HK-2 (cell line): Measurements from ENCODE around the gene DDR1.
"Not testable (repeated sequence)": the region's sequence is repeated elsewhere in the genome, so short reads cannot be mapped to it uniquely, and the experiment has no call there.

Experiments
- DNase-seq: peaks from one replicate; pipeline ENCODE4 v3.0.0-alpha.2; 2018; ENCODE audit not compliant: unreplicated experiment

Gene DDR1

DNA sequence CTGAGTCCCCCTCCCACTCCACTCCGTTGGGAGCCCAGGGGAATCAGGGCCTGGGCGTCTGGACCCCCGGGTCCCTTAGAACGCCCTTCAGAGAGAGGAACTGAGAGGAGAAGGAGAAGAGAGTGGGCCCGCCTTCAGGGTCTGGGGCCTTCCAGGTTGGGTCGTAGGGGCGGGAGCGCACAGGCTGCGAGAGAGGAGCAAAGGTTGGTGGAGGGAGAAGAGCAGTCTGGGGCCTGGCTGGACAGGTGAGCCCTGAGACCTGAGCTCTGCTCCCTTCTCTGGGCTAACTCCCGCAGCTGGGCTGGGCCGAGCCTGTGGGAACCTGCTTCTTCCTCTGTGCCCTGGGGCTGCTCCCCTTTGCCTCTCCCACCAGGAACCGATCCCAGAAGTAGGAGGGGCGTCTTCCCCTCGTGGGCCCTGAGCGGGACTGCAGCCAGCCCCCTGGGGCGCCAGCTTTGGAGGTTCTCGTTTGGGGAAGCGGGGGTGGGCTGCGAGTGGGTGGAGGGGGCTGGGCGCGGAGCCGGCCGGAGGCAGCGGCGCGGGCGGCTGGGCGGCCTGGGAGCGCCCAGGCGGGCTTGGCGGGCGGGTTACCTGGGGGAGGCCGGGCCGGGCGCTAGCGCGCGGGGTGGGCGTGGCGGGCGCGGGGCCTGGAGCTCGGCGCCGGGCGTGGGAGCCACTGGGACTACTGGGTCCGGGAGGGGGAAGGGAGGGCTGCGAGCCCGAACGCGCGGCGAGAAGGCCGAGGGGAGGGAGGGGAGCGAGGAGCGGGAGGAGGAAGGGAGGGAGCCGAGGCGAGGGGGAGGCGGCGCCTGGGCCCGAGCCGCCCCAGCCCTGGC lies at the start of gene DDR1:
DDR1 (plus strand) TSS at position 835 of the 836 bp plus-strand sequence. CDS start 4,211 bp downstream, outside the sequence.
- DNase-seq = peak; percentile 78

DNA sequence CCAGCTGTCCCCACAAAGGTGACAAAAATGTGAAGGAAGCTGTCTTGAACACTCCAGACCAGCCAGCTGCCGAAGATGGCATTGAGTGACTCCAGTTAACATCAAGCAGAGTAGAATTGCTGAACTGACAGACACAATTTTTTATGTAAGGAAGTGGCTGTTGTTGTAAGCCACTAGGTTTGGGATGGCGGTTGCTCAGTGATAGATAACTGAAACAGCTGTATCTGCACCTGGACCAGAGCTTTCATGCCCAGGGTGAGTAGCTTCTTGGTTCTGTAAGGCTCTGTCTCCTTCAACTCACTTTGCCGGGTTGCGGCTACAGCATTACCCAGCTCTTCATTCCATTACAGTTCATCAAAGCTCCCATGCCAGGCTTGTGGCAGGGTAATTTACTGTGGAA lies 49.7 kb upstream of the DDR1 start:
- no peak for DNase-seq

DNA sequence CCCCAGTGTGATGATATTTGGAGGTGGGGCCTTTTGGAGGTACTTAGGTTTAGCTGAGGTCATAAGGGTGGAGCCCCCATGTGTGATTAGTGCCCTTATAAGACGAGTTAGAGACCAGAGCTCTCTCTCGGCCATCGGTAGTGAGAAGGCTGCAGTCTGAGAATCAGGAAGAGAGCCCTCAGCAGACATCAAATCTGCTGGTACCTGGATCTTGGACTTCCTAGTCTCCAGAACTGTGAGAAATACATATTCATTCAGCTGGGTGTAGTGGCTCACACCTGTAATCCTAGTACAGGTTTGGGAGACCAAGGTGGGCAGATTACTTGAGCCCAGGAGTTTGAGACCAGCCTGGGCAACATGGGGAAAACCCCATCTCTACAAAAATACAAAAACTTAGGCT lies 48.7 kb upstream of the DDR1 start:
- DNase-seq = no peak

DNA sequence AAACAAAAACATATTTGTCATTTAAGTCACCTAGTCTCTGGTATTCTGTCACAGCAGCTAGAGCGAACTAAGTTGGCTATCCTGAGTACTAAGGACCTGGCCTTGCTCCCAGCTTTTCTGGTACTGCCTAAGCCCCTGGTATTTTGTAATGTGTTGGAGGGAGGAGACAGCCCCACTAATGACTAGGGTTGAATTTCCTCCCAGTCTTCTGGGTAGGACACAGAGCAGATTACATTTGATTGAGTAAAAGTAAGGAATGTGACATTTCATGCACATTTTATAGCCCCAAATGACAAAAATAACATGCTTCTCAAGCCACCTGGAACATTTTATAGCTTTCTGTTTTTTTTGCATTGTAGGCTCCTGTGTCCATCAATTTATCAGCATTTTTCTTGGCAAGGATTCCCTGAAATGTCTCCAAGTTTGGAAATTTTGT lies 47.9 kb upstream of the DDR1 start:
- DNase-seq = no peak

DNA sequence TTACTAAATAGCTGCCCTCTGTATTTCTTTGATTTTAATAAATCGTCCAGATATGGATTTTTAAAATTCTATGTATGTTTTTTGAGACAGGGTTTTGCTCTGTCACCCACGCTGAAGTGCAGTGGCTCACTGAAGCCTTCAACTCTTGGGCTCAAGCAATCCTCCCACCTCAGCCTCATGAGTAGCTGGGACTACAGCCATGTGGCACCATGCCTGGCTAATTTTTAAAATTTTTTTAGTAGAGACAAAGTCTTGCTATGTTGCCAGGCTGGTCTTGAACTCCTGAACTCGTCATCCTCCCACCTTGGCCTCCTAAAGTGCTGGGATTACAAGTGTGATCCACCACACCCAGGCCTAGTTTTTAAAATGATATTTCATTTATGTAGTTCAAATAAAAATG lies 47.4 kb upstream of the DDR1 start:
- DNase-seq = no peak

DNA sequence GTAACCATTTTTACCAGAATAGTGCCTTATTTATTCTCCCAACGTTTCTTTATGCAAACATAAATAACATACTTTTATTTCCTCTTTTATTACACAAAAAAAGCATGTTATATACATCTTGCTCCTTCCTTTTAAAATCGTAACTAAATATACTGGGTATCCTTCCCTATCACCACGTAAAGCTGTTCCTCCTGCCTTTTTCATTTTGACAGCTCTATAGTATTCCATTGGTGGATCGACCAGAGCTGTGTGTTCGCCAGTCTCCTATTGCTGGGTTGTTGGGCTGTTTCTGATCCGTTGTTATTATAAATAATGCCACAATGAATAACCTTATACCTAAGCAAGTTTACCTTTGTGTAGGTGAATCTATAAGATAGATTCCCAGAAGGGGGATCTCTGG lies 46.9 kb upstream of the DDR1 start:
- DNase-seq = no peak

DNA sequence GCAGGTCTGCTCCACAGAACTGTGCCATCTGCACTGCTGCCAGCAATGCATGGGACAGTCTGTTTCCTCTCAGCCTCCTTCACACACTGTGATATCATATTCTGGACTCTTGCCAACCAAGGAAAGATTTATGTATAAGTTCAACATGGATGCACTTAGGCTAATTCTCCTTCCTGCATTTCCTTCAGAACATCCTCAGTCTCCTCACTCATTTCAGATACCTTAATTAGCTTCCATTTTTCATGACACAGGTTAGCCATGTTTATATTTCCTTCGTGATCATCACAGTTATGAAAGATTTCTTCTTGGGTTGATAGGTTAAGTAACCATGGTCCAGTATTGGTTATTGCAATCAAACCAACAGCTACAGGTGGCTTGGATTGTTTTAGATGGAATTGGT lies 46.4 kb upstream of the DDR1 start:
- DNase-seq = no peak

DNA sequence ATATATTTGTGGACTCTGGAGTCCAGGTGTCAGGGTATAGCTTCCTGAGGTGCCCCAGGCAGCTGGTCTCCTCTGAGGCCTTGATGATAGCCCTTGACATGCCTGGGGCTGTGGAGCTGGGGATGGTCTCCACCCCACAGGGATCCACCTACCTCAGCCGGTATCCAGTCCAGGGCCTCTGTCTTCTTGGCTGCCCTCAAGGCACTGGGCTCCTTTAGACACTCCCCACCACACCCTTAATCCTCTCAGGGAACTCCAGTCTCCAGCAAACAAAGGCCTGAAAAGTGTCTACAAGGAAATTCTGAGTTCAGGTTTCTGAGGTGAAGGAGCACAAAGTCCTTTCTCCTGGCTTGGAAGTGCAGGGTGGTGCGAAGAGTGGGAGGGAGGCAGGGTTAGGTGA lies 44.6 kb upstream of the DDR1 start:
- no peak for DNase-seq

DNA sequence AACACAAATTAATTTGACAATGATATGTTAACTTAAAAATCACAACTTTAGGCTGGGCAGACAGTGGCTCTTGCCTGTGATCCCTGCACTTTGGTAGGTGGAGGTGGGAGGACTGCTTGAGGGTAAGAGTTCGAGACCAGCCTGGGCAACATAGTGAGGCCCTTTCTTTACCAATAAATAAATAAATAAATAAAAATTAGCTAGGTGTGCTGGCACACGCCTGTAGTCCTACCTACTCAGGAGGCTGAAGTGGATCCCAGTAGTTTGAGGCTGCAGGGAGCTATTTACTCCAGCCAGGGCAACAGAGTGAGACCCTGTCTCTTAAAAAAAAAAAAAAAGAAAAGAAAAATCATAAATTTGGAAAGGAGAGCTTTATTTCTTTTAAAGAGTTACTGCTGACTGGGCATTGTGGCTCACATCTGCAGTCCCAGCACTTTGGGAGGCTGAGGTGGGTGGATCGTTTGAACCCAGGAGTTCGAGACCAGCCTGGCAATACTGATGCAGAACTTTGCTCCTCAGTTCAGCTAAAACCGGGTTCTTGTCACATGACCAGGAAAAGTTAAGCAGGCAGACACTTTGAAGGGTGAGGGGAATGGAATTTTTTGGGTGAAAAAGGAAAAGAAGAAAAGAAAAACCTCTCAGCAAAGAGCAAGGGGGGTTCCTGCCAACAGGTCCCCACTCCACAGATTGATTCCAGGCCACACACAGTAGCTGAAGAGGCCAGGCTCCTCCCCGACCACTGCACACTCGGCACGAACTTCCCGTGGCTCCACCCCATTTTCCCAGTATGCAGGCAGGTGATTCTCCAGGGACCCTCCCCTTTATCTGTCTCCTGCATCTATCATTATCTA lies 44.0 kb upstream of the DDR1 start:
- DNase-seq = no peak

DNA sequence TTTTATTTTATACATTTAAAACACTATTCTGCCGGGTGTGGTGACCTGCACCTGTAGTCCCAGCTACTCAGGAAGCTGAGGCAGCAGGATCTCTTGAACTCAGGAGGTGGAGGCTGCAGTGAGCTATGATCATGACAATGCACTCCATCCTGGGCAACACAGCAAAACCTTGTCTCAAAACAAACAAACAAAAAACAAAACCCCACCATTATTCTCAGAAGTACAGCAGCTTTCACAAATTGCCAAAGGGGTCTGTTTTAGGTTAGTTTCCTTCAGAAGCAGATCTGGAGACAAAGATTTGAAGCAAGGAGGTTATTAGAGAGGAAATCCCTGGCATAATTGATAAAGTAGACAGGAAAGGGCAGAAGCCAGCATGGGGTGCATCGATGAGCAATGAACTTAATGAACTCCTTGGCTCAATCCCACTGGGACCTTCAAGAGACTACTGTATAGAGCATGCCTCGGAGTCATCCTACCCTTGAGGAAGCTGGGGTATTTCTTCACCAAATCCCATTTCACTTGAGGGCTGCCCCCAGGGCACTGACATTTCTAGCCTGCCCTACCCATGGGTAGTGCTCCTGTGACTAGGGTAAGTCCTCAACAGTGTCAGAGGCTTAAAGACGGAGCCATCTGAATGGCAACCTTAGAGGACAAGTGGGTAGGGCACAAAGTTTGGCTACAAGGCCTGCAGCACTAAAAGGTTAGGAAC lies 43.2 kb upstream of the DDR1 start:
- no peak for DNase-seq

DNA sequence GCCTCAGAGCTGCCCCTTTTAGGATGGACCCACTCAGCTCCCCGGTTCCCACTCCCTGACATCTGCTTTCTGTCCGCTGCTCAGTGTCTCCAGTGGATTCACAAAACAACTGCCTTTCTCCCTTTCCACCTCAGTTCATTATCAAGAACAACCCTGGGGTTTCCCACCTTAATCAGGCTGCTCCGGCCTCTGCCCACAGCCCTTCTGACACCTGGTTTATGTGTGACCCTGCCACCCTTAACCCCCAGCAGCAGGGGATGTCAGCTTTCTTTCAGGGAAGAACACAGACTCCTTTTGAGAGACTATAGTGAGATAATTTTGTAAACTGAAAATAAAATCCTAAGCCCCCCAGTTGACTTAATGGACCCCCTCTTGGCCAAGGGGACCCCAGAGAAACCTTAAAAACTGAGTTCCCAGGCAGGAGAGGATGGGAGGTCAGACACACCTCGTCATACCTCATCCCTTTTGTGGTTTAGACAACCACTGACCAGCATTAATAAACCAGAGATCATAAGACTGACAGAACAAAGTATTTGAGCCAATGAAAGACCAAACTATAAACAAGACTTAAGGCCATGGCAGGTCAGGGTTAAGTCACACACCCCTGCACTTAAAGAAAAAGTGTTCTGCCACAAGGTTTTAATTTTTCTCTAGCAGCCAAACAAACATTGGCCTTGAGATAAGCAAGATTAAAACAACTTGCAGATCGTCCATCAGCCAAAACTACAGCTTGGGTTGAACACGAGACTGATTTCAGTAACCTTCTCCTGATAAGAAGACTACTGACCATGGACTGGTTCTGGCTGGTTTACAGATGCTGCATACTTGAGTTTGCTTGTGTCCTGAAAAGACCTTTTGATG lies 42.4 kb upstream of the DDR1 start:
- no peak for DNase-seq

DNA sequence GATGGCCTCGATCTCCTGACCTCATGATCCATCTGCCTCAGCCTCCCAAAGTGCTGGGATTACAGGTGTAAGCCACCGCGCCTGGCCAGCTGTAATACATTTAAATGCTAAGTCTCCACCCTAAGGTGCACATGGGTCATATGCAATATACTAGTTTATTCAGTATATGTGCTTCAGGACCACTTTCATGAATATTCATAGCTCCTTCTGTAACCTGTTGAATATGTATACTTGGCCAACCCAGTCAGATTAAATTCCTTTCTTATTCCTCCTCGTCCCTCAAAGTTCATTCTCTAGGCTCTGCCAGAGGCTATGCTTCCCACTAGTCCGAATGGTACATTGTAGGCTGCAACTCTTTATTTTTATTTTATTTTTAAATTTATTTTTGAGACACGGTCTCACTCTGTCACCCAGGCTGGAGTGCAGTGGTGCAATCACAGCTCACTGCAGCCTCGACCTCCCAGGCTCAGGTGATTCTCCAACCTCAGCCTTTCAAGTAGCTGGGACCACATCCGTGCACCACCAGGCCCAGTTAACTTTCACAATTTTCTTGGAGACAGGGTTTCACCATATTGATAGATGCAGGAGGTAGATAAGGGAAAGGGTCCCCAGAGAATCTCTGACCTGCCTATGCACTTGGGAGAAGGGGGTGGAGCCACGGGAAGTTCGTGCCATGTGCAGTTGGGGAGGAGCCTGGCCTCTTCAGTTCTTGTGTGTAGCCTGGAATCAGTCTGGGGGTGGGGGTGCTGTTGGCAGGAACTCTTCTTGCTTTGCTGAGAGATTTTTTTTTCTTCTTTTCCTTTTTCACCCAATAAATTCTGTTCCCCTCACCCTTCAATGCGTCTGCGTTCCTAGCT lies 41.3 kb upstream of the DDR1 start:
- DNase-seq = no peak

DNA sequence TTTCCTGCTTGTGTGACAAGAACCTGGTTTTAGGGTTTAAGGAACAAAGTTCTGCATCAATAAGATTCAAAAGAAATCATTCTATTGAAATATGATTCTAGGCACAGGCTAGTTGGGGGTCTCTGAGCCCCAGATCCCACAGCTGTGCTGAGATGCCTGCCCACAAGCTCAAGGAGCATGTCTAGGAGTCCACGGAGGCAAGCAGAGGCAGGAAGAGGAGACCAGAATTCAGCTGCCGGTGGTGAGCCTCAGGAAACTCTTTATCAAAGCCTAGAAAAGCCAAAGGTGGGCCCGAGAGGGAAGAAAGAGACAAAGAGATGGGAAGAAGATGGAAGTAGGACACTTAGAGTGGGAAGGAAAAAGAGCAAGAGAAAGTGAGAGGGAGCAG lies 40.7 kb upstream of the DDR1 start:
- no peak for DNase-seq

DNA sequence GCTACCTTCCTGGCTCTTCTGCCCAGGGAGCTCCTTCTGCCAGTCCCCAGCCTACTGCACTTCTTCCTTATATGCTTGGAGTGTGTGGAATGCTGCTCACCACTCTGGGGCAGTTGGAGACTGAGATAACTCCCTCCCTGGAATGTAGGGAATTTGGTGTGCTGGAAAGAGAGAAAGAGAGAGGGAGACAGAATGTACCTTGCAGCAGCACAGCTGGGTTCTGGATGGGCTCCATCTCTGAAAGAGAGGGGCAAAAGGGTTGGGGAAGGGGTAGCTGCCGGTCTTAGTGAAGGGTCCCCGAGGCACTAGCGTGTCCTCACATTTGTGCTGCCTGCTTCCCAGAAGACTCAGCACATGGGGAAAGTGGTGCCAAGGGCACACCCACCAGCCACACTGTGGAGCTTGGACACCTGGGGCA lies 40.2 kb upstream of the DDR1 start:
- DNase-seq = no peak

DNA sequence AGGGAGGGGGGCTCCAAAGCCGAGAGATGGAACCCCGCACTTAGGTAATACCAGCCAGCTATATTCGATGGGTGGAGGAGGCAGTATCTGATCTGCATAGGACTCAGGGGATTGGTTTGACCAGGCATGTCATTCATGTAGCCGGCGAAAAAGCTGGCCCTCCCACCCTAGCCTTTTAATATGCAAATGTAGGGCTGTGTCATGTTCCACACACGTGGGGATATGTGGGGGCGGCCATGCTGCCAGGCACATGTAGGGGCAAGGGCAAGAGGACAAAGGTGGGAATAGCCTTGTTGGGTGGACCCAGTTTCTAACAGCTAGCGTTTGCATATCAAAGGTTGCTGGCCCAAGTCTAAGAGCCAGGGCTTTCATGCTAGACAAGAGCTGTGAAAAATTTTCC lies 39.1 kb upstream of the DDR1 start:
- DNase-seq = no peak

DNA sequence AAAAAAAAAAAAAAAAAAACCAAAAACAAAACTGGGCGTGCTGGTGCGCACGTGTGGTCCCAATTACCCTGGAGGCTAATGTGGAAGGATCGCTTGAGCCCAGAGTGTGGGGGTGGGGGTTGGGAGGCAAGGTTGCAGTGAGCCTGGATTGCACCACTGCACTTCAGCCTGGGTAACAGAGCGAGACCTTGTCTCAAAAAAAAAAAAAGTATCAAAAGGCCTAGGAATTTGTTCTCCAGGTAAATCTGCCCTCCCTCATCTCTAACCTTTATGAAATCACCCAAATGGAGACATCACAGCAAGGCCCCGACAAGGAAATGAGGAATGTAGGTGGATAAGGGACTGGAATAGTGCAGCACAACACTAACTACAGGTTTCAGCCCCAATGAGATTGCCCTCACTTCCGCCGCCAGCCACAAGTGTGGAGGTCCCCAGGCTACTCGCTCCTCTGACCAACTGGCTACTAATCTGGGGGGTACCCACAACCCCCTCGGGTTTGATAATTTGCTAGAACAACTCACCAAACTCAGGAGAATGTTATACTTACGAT lies 36.8 kb upstream of the DDR1 start:
- no peak for DNase-seq

DNA sequence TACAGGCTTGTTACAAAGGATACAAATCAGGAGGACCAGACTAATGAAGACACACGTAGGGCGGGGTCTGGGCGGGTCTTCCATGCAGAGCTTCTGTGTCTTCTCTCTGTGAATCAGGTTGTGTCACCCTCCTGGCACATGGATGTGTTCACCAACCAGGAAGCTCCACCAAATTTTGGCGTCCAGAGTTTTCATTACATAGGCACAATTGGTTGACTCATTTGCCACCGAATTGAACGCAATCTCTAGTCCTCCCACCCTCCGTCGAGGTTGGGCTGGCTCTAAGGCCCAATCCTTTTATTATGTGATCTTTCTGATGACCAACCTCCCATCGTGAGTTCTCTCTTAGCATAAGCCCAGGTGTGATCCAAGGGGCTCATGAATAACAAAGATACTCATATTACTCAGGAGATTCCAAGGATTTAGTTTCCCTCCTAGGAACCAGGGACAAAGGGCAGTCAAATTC lies 36.3 kb upstream of the DDR1 start:
- no peak for DNase-seq

DNA sequence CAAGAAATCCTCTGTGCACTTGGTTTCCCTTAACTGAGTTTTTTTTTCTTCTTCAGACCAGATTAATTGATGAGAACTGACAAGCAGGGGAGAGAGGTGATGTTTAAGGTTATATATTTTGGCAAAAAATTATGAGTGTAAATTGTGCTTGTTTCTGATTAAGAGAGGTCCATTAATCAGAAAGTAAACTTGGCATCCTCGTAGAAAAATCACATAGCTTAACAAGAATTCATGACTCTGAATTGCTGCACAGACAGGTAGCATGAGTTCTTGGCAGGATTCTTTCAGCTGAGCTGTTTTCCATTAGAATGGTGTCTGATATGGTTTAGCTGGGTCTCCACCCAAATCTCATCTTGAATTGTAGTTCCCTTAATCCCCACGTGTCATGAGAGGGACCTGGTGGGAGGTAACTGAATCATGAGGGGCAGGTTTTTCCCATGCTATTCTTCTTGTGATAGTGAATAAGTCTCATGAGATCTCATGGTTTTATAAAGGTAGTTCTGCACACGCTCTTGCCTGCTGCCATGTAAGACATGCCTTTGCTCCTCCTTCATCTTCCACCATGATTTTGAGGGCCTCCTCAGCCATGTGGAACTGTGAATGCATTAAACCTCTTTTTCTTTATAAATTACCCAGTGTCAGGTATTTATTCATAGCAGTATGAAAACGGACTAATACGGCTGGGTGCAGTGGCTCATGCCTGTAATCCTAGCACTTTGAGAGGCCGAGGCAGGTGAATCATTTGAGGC lies 34.2 kb upstream of the DDR1 start:
- no peak for DNase-seq

DNA sequence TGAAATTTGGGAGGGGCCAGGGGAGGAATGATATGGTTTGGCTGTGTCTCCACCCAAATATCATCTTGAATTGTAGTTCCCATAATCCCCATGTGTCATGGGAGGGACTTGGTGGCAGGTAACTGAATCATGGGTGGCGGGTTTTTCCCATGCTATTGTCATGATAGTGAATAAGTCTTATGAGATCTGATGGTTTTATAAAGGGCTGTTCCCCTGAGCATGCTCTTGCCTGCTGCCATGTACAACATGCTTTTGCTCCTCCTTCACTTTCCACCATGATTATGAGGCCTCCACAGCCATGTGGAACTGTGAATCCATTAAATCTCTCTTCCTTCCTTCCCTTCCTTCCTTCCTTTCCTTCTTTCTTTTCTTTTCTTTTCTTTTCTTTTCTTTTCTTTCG lies 31.9 kb upstream of the DDR1 start:
- DNase-seq = not testable (repeated sequence)
